Measurements from ENCODE around the gene ZNF584.

GRCh38 chr19:58381460-58382212 is 26.8 kb upstream of the ZNF584 start:
- TF ChIP-seq, protein P1, sequence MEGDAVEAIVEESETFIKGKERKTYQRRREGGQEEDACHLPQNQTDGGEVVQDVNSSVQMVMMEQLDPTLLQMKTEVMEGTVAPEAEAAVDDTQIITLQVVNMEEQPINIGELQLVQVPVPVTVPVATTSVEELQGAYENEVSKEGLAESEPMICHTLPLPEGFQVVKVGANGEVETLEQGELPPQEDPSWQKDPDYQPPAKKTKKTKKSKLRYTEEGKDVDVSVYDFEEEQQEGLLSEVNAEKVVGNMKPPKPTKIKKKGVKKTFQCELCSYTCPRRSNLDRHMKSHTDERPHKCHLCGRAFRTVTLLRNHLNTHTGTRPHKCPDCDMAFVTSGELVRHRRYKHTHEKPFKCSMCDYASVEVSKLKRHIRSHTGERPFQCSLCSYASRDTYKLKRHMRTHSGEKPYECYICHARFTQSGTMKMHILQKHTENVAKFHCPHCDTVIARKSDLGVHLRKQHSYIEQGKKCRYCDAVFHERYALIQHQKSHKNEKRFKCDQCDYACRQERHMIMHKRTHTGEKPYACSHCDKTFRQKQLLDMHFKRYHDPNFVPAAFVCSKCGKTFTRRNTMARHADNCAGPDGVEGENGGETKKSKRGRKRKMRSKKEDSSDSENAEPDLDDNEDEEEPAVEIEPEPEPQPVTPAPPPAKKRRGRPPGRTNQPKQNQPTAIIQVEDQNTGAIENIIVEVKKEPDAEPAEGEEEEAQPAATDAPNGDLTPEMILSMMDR (IDR thresholded peaks at IDR 0.05), result no peak
- TF ChIP-seq POLR2AphosphoS5 (IDR thresholded peaks at IDR 0.05; ENCODE audit: insufficient read depth in 1 of 2, low read depth in 1 of 2) (no peak), POLR2A (IDR thresholded peaks at IDR 0.05) (no peak)

All from vagina (tissue), 2 donors.